Sigmoid colon (tissue), 7 donors: ENCODE measurements around the gene PGLYRP1. TPM values are rescaled to one million over a fixed set of nuclear protein-coding genes. Genes with fewer than 3 reads are reported as not detected.
A peak's percentile ranks its signal among the peaks of the same experiment; 100 is the strongest.

ENCODE experiments used
- DNase-seq: peaks from one replicate; pipeline ENCODE4 v3.0.0-alpha.2; 2019
- H3K27ac ChIP-seq, 4 donors: fragments of 200-600 bp; sonication (generic); one replicate each; pipeline ENCODE4 v1.5.1; 2016 to 2019; ENCODE audit warnings: mild to moderate bottlenecking in 1 of 4
- H3K27me3 ChIP-seq, 3 donors: fragments of 200-600 bp; sonication (generic); one replicate each; pipeline ENCODE4 v1.5.1; 2019; ENCODE audit warnings: mild to moderate bottlenecking in 1 of 3
- H3K36me3 ChIP-seq, 4 donors: fragments of 200-600 bp; sonication (generic); one replicate each; pipeline ENCODE4 v1.5.1; 2016 to 2019
- H3K4me1 ChIP-seq, 4 donors: fragments of 200-600 bp; sonication (generic); one replicate each; pipeline ENCODE4 v1.5.1; 2017 to 2019
- H3K4me3 ChIP-seq, 4 donors: fragments of 200-600 bp; sonication (generic); one replicate each; pipeline ENCODE4 v1.5.1; 2017 to 2019; ENCODE audit warnings: mild to moderate bottlenecking in 2 of 4, moderate library complexity in 1 of 4
- H3K9me3 ChIP-seq, 4 donors: fragments of 200-600 bp in 3 of 4; sonication (generic) in 3 of 4; one replicate each; pipeline versions ENCODE4 v1.5.1 to v1.6.1; 2013 to 2019
- EP300 ChIP-seq, 4 donors: sonication (generic); formaldehyde crosslinking; IDR thresholded peaks; one replicate each; pipeline ENCODE4 v1.6.1; 2017; ENCODE audit warnings: antibody characterized with exemption in 4 of 4
- POLR2A ChIP-seq, 2 donors: fragments of 450-650 bp; IDR thresholded peaks; one replicate each; pipeline ENCODE4 v1.6.1; 2016; ENCODE audit warnings: antibody characterized with exemption in 2 of 2, mild to moderate bottlenecking in 2 of 2, moderate library complexity in 2 of 2
- POLR2AphosphoS5 ChIP-seq, 4 donors: sonication (generic); formaldehyde crosslinking; IDR thresholded peaks; one replicate each; pipeline ENCODE4 v1.6.1; 2017; ENCODE audit warnings: antibody characterized with exemption in 4 of 4
- WGBS, 2 donors: extraction: QIAGEN DNeasy Blood & Tissue Kit; methylation state at CpG; one replicate each; pipeline ENCODE4 v1.1.7; 2013; 5-methylcytosine and 5-hydroxymethylcytosine counted together
- intact Hi-C: fragments of 100-400 bp; cut with DNase I; formaldehyde crosslinking; loops from one replicate; pipeline ENCODE4 v1.15.1; 2023
- polyA plus RNA-seq, 3 donors: library from polyadenylated mRNA; stranded (reverse); fragments of 200-250 nt; gene quantifications; one replicate each; pipeline ENCODE4 v1.2.3, GENCODE V29; 2013
- total RNA-seq, 4 donors: library from RNA; depleted of rRNA; stranded (reverse); fragments of >200 nt; gene quantifications; one replicate each; pipeline ENCODE4 v1.1.0, GENCODE V29; 2016
- TF ChIP-seq, protein P1 (sequence below), 4 experiments: fragments of 450-650 bp in 3 of 4; fragments of 200-600 bp in 1 of 4; IDR thresholded peaks; one replicate each; pipeline ENCODE4 v1.5.1; 2016 to 2019; ENCODE audit warnings: antibody characterized with exemption in 4 of 4, mild to moderate bottlenecking in 3 of 4, moderate library complexity in 2 of 4
- donor health status: healthy with polysubstance abuse.
- donor health status: Bipolar disorder and iron deficiency.
- donor health status: healthy.

The PGLYRP1 gene
- total and polyA plus RNA-seq, 7 donors = 0.12 TPM; not detected in 6

DNA sequence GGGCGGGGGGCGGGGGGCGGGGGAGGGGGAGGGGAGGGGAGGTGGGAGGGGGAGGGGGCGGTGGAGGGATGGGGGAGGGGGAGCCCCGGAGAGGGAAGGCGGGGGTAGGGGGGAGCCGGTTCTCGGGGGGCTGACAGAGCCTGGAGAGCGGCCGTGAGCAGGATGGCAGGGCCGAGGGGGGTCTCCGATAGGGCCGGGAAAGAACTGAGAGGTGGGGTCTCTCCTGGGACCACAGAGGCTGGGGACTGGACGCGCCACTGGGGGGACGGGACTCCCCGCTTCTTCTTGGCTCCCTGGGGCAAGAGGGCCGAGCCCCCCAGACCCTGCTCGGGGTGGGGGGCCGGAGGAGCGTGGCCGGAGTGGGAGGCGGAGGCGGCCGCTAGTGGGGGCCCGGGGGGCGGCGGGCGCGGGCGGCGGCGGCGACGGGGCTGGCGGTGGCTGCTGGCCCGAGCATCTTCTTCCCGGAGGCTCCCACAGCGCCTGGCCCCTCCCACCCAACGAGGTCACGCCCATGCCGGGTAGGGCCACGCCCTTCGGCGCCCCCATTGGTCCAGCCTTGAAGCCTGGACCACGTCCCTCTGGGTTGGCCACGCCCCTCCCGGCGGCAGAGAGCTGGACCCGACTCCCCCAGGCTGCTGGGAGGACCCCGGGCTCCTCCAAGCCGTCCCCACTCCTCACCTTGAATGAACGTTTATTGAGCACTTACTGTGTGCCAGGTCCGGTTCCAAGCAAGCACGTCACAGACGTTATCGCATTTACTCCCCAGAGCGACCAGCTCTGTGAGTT is 49.1 kb downstream of the PGLYRP1 start, which contains the start of gene NOVA2:
Gene NOVA2 (minus strand): TSS at position 313 of the 786 bp plus-strand sequence. CDS start 514 bp downstream, outside the sequence.
- H3K4me1 ChIP-seq = peaks cover 0 to 12% (median 11%) of the 10 kb centered on the region in 4 donors
- WGBS, 2 donors = 9 to 18% methylated on average over 54 of the region's 58 CpGs
- H3K4me3 ChIP-seq = peak within 1 kb of the TSS in 3 of 4 donors; percentile 29 to 40 (median 40)
- TF ChIP-seq, protein P1, sequence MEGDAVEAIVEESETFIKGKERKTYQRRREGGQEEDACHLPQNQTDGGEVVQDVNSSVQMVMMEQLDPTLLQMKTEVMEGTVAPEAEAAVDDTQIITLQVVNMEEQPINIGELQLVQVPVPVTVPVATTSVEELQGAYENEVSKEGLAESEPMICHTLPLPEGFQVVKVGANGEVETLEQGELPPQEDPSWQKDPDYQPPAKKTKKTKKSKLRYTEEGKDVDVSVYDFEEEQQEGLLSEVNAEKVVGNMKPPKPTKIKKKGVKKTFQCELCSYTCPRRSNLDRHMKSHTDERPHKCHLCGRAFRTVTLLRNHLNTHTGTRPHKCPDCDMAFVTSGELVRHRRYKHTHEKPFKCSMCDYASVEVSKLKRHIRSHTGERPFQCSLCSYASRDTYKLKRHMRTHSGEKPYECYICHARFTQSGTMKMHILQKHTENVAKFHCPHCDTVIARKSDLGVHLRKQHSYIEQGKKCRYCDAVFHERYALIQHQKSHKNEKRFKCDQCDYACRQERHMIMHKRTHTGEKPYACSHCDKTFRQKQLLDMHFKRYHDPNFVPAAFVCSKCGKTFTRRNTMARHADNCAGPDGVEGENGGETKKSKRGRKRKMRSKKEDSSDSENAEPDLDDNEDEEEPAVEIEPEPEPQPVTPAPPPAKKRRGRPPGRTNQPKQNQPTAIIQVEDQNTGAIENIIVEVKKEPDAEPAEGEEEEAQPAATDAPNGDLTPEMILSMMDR (IDR thresholded peaks at IDR 0.05) = no peak
- TF ChIP-seq EP300 (IDR thresholded peaks at IDR 0.05) (no peak), POLR2AphosphoS5 (IDR thresholded peaks at IDR 0.05) (peak in 1 of 4 donors; percentile 13)
- H3K27ac ChIP-seq = peak within 1 kb of the TSS in 3 of 4 donors; percentile 37 to 65 (median 48)
- no peaks in the 10 kb centered on the region for H3K9me3 ChIP-seq
- peak; percentile 75 for DNase-seq
- H3K27me3 ChIP-seq = peaks cover 19 to 72% (median 60%) of the 10 kb centered on the region in 3 donors
- no peaks in the 10 kb centered on the region for H3K36me3 ChIP-seq
- intact Hi-C loops = no loop called here

DNA sequence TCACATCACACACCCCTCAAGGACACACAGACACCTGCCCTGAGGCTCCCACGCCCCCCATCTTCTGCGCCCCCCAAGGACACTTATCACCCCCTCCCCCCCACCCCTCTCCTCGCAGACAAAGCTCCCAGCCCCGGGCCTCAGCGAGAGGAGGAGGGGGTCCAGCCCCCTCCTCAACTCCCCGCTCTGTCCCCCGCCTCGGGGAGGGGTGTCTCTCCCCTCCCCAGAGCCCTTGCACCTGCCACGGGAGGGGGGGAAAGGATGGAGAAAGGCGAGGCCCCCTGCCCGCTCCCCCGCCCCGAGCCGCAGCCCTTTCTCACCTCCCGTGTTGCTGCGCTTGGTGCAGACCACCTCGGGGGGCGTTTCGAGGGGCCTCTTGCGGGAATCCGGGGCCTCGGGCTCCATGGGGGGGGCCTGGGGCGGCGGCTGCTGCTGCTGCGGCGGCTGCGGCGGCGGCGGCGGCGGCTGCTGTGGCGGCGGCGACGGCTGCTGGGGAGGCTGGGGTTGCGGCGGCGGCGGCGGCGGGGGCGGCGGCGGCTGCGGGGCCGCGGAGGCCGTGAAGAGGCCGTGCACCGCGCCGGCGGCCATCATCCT is 49.8 kb downstream of the PGLYRP1 start:
- intact Hi-C loops = no loop called here
- Histone ChIP-seq H3K4me1 (peaks cover 0 to 12% (median 11%) of the 10 kb centered on the region in 4 donors), H3K36me3 (no peaks in the 10 kb centered on the region), H3K4me3 (peak overlapping the region in 3 of 4 donors; percentile 29 to 40 (median 39)), H3K27me3 (peaks cover 19 to 72% (median 60%) of the 10 kb centered on the region in 3 donors), H3K9me3 (no peaks in the 10 kb centered on the region), H3K27ac (peak overlapping the region in 3 of 4 donors; percentile 21 to 65 (median 37))
- no peak for TF ChIP-seq POLR2AphosphoS5 (IDR thresholded peaks at IDR 0.05)
- no peak for TF ChIP-seq POLR2A (IDR thresholded peaks at IDR 0.05)
- TF ChIP-seq, protein P1 (IDR thresholded peaks at IDR 0.05) = no peak
- TF ChIP-seq EP300 (IDR thresholded peaks at IDR 0.05) = no peak
- WGBS, 2 donors = 2% methylated on average over 46 to 49 of the region's 54 CpGs
- DNase-seq = no peak

DNA sequence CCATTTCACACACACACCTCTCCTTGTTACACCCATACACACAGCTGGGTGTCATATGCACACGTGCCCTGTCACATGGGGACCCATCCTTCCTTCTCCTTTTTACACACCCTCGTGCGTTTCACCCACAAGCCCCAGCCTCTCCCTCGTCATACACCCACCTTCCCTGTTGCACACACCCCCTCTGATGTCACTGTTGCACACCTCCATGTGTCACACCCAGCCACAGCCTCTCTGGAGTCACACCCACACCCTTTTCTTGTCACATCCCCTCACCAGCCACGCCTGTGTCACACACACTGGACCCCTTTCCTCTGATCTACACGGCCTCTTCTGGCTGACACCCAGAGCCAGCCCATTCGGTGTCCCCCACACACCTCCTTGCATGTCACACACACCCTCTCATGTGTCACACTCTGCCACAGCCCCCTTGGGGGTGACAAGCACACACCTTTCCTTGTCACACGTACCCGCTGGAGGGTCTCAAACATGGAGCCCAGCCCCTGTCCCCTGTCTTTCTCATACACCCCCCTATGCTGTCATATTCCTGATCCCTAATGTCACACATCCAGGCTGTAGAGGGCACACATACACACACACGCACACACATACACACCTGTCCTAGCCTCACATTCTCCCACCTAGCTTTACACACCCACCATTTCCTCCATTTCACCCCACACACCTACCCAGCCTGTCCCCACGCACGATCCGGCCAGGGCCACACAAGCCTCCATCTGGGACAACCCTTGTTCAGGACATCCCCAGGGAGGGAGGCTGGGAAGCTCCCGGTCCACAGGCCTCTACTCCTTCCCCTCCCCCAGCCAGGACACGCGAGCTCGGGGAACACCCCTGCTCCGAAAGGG is 50.5 kb downstream of the PGLYRP1 start:
- TF ChIP-seq POLR2A (IDR thresholded peaks at IDR 0.05) (no peak), POLR2AphosphoS5 (IDR thresholded peaks at IDR 0.05) (no peak), EP300 (IDR thresholded peaks at IDR 0.05) (no peak)
- TF ChIP-seq, protein P1 (IDR thresholded peaks at IDR 0.05) = no peak
- H3K4me3 ChIP-seq = peak overlapping the region in 3 of 4 donors; percentile 29 to 40 (median 39)
- peak overlapping the region in 3 of 4 donors; percentile 21 to 65 (median 37) for H3K27ac ChIP-seq
- H3K36me3 ChIP-seq = no peaks in the 10 kb centered on the region
- DNase-seq = no peak
- H3K9me3 ChIP-seq = no peaks in the 10 kb centered on the region
- peaks cover 0 to 12% (median 11%) of the 10 kb centered on the region in 4 donors for H3K4me1 ChIP-seq
- H3K27me3 ChIP-seq = peaks cover 19 to 76% (median 60%) of the 10 kb centered on the region in 3 donors
- 14 to 18% methylated on average over 18 of the region's 18 CpGs for whole genome bisulfite sequencing, 2 donors
- intact Hi-C loops = no loop called here

- intact Hi-C loops = no loop called here
- peak overlapping the region in 1 of 4 donors; percentile 39 for H3K4me3 ChIP-seq
- no peaks in the 10 kb centered on the region for H3K9me3 ChIP-seq
- DNase-seq = no peak
- TF ChIP-seq POLR2AphosphoS5 (IDR thresholded peaks at IDR 0.05) (no peak), POLR2A (IDR thresholded peaks at IDR 0.05) (no peak), EP300 (IDR thresholded peaks at IDR 0.05) (no peak)
- TF ChIP-seq, protein P1 (IDR thresholded peaks at IDR 0.05) = no peak
- no peaks in the 10 kb centered on the region for H3K36me3 ChIP-seq
- H3K4me1 ChIP-seq = peaks cover 0 to 12% (median 11%) of the 10 kb centered on the region in 4 donors
- peak overlapping the region in 1 of 4 donors; percentile 20 for H3K27ac ChIP-seq
- 10 to 11% methylated on average over 11 of the region's 11 CpGs for WGBS, 2 donors
- H3K27me3 ChIP-seq = peaks cover 19 to 83% (median 55%) of the 10 kb centered on the region in 3 donors
These were observed 51.5 kb downstream of the PGLYRP1 start for GRCh38 chr19:45971260-45971902.
